Mammary epithelial cell (primary cell): ENCODE measurements around the gene IL1RAPL2.

Experiments
- EZH2 ChIP-seq: IDR thresholded peaks from 2 replicates; pipeline ENCODE4 v1.6.1; 2012; ENCODE audit warnings: low read length, inconsistent platforms, borderline replicate concordance
- TF ChIP-seq, protein P1 (sequence below), 2 donors: IDR thresholded peaks in 1 of 2; conservative IDR thresholded peaks in 1 of 2; 2 replicates each; pipeline ENCODE4 v1.5.1; 2011 to 2012; ENCODE audit warnings: inconsistent platforms in 2 of 2, low read length in 2 of 2, mild to moderate bottlenecking in 2 of 2, control low read depth in 1 of 2, low read depth in 1 of 2; ENCODE audit not compliant: insufficient read depth in 1 of 2; ENCODE audit errors: extremely low read depth in 1 of 2

DNA sequence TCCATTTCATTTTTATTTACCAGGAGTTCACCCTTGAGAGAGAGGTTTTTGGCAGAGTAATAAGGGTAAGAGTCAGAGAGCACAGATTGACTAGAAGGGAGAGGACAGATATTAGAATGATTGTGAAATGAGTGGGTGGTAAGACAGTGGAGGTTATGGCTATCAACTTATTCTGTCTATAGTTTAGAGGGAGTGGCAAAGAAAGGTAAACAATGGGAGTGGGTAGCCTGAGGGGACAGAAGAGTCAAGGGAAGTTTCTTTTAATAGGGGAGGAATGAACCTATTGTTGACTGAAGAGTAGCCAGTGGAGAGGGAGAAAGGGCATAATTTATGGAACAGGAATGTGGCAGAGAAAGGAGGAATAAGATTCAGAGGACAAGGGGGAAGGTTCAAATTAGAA lies 1069.8 kb downstream of the IL1RAPL2 start:
- TF ChIP-seq, protein P1, sequence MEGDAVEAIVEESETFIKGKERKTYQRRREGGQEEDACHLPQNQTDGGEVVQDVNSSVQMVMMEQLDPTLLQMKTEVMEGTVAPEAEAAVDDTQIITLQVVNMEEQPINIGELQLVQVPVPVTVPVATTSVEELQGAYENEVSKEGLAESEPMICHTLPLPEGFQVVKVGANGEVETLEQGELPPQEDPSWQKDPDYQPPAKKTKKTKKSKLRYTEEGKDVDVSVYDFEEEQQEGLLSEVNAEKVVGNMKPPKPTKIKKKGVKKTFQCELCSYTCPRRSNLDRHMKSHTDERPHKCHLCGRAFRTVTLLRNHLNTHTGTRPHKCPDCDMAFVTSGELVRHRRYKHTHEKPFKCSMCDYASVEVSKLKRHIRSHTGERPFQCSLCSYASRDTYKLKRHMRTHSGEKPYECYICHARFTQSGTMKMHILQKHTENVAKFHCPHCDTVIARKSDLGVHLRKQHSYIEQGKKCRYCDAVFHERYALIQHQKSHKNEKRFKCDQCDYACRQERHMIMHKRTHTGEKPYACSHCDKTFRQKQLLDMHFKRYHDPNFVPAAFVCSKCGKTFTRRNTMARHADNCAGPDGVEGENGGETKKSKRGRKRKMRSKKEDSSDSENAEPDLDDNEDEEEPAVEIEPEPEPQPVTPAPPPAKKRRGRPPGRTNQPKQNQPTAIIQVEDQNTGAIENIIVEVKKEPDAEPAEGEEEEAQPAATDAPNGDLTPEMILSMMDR (conservative IDR thresholded peaks at IDR 0.05 in 1 of 2, IDR thresholded peaks at IDR 0.05 in 1 of 2; ENCODE audit: extremely low read depth in 1 of 2, insufficient read depth in 1 of 2, low read depth in 1 of 2, low read length in 2 of 2), result no peak
- TF ChIP-seq EZH2, result no peak
